ENCODE data around the gene NBPF26. TPM values are rescaled to one million over a fixed set of nuclear protein-coding genes. Genes with fewer than 3 reads are reported as not detected.
"Not testable (repeated sequence)": the region's sequence is repeated elsewhere in the genome, so short reads cannot be mapped to it uniquely, and the experiment has no call there.

Gene NBPF26
- total RNA-seq, 1 donor from 2014 or later = 0.54 TPM

GRCh38 chr1:120849400-120850286 is 125.9 kb downstream of the NBPF26 start:
- intact Hi-C loops (cut with DNase I); DNase-seq (ENCODE audit: missing footprints); ATAC-seq: not testable (repeated sequence)

- ATAC-seq; DNase-seq (ENCODE audit: missing footprints); intact Hi-C loops (cut with DNase I): not testable (repeated sequence)
Measured at GRCh38 chr1:120850287-120850536, 126.5 kb downstream of the NBPF26 start.

GRCh38 chr1:120850537-120851421 is 127.0 kb downstream of the NBPF26 start:
- DNase-seq (ENCODE audit: missing footprints); intact Hi-C loops (cut with DNase I); ATAC-seq: not testable (repeated sequence)

- DNase-seq (ENCODE audit: missing footprints); ATAC-seq; intact Hi-C loops (cut with DNase I): not testable (repeated sequence)
Measured at GRCh38 chr1:120858144-120858543, 134.4 kb downstream of the NBPF26 start.

- ATAC-seq; intact Hi-C loops (cut with DNase I): not testable (repeated sequence)
Measured at GRCh38 chr1:120859615-120860234, 136.0 kb downstream of the NBPF26 start.

GRCh38 chr1:120878206-120878605 is 154.5 kb downstream of the NBPF26 start:
- ATAC-seq; DNase-seq (ENCODE audit: missing footprints); intact Hi-C loops (cut with DNase I): not testable (repeated sequence)

More at GRCh38 chr1:120859615-120860234, 136.0 kb downstream of the NBPF26 start:
- not testable (repeated sequence) for DNase-seq (ENCODE audit: missing footprints)

GRCh38 chr1:120880056-120880455 is 156.3 kb downstream of the NBPF26 start:
- intact Hi-C loops (cut with DNase I); DNase-seq (ENCODE audit: missing footprints); ATAC-seq: not testable (repeated sequence)

- ATAC-seq; DNase-seq (ENCODE audit: missing footprints); intact Hi-C loops (cut with DNase I): not testable (repeated sequence)
Measured at GRCh38 chr1:120881934-120882333, 158.2 kb downstream of the NBPF26 start.

Other genes starting within 250 kb of the NBPF26 start
- not detected for gene PPIAL4A, start 165.8 kb downstream of the NBPF26 start, total RNA-seq